Dendritic cell treated with granulocyte-macrophage colony-stimulating factor and Interleukin-4, amounts not matched to agents 40 ng/mL and 50 ng/mL, for 4 days (primary cell): ENCODE data around the gene CRMP1.

ENCODE experiments used
- H3K27ac Mint-ChIP-seq: one replicate; pipeline ENCODE4 v1.8.0; 2022; ENCODE audit warnings: mild to moderate bottlenecking, mixed read lengths
- H3K27me3 Mint-ChIP-seq: one replicate; pipeline ENCODE4 v1.8.0; 2022; ENCODE audit warnings: mild to moderate bottlenecking, mixed read lengths
- H3K36me3 Mint-ChIP-seq: one replicate; pipeline ENCODE4 v1.8.0; 2022; ENCODE audit warnings: low read depth, mixed read lengths
- H3K4me1 Mint-ChIP-seq: one replicate; pipeline ENCODE4 v1.8.0; 2022; ENCODE audit warnings: low read depth, mixed read lengths
- H3K4me3 Mint-ChIP-seq: one replicate; pipeline ENCODE4 v1.8.0; 2022; ENCODE audit warnings: mild to moderate bottlenecking, moderate library complexity, mixed read lengths
- H3K9me3 Mint-ChIP-seq: one replicate; pipeline ENCODE4 v1.8.0; 2022; ENCODE audit warnings: mixed read lengths
- intact Hi-C: fragments of 100-400 bp; cut with micrococcal nuclease; formaldehyde crosslinking; loops from one replicate; pipeline ENCODE4 v1.15.0; 2022

Gene CRMP1

DNA sequence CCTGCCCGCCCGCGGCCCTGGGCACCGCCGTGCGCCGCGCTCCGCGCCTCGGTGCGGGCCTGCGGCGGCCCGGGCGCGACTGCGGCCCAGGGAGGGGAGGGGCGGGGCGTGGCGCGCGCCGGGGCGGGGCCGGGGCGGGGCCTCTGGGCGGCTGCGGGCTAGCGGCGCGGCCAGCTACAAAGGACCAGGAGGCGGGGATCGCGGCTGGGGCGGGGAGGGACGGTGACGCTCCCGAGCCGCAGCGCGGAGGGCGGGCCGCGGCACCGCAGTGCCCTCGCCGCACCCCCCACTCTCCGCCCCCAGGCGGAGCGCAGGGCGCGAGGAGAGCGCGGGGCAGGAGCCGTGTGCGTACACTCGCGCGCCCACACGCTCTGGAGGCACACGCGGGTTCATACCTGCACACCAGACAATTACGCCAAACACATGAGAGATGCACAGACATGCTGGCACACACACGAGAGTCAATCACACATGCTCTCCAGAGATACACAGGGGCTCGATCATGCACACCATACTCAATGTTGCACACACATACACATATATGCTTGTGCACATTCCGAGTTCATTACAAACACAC is at the start of gene CRMP1:
Gene CRMP1, minus strand, starts transcription at position 83 of the 577 bp plus-strand sequence. CDS start 117 bp downstream, outside the sequence.
- H3K36me3 Mint-ChIP-seq, result no peaks in the 10 kb centered on the region
- H3K27ac Mint-ChIP-seq, result no peak within 1 kb of the TSS
- H3K27me3 Mint-ChIP-seq, result peaks cover 64% of the 10 kb centered on the region
- intact Hi-C loops, result no loop called here
- no peaks in the 10 kb centered on the region for H3K4me1 Mint-ChIP-seq
- H3K4me3 Mint-ChIP-seq, result no peak within 1 kb of the TSS
- H3K9me3 Mint-ChIP-seq, result no peaks in the 10 kb centered on the region

DNA sequence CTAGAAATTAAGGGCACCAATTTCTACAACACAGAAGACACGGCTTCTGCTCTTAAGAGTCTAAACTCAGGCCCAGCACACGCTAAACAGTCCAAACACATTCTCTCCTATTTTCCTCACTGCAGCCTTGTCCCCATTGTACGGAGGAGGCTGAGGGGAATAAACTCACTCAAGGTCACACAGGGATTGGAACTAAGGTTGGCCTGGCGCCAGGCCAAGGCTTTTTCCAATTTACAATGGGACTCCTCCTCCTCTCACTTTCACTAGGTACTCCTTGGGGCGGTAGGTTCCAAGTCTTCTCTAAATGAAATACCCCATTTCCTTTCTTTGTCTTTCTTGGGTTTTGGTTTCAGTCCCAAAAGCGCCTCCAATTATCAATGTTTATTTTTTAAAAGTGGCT is 48.7 kb upstream of the CRMP1 start:
- intact Hi-C loops, result no loop called here
- H3K36me3 Mint-ChIP-seq, result no peaks in the 10 kb centered on the region
- no peak overlapping the region for H3K27ac Mint-ChIP-seq
- H3K4me1 Mint-ChIP-seq, result no peaks in the 10 kb centered on the region
- no peak overlapping the region for H3K4me3 Mint-ChIP-seq
- peaks cover 6% of the 10 kb centered on the region for H3K9me3 Mint-ChIP-seq
- H3K27me3 Mint-ChIP-seq, result peaks cover 6% of the 10 kb centered on the region

DNA sequence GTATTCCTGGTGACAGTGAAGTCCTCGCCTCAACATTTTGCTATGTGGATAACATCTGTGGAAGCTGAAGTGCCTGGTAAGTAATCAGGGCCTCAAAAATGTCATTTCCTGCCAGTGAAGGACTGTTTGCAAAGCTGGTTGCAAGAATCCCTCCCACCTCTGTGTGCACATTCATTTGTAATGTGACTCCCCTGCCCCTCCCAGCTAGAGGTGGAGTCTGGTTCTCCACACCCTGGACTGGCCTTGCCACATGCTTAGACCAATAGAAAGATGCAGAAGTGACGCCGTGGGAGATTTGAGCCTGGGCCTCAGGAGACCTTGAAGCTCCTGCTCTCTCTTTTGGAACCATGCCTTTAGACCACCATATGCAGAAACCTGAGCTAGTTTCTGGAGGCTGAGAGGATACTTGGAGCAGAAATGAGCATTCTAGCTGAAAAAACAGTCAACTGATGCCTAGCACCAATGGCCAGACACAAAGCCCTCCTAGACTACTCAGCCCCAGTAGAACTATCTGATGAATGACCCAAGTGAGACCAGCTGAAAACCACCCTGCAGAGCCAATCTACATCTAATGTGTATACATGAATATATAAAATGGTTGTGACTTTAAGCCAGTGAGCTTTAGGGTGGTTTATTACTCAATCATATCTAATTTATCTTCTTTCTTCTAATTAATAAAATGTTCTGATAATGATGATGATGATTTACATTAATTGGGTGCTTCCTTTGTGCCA is 47.8 kb upstream of the CRMP1 start:
- Mint-ChIP-seq H3K27me3 (peaks cover 6% of the 10 kb centered on the region), H3K9me3 (no peaks in the 10 kb centered on the region), H3K4me1 (no peaks in the 10 kb centered on the region), H3K27ac (no peak overlapping the region), H3K36me3 (no peaks in the 10 kb centered on the region), H3K4me3 (no peak overlapping the region)
- intact Hi-C loops, result no loop called here

DNA sequence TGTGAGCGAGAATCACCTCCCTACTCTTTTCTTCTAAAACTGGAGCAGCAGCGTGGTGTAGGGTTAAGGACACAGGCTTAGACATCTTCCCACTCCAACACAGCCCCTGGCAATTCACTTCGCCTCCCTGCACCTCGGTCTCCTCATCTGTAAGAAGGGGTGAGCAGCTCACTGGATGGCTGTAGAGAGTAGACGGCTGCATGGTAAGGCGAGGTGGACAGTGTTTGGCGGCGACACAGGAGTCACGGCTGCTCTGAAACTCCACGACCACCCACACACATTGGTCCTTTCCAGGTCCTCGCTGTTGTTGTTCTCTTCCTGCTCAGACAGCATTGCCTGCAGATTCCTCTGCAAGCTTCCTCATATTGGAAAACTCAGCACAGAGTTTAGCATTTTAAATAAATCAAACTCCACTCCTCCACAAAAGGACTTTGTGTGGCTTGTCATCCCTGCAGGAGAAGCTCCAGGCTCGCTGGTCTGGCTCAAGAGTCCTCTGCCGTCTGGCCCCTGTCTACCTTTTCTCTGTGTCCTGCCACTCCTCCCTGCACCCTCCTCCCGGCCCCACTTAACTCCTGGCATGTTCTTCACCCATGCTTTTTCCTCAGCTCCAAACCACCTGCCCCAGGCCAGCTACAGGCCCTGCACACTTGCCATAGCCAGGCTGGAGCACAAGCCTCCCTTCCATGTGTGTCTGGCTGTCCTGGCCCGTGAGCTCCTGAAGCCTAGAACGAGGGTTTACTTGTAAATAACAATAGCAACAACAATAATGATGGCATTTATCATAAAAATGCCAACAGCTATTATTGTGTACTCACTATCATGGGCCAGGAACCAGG is 41.3 kb upstream of the CRMP1 start:
- no peaks in the 10 kb centered on the region for H3K4me1 Mint-ChIP-seq
- no peaks in the 10 kb centered on the region for H3K9me3 Mint-ChIP-seq
- intact Hi-C loops, result no loop called here
- H3K27ac Mint-ChIP-seq, result no peak overlapping the region
- no peaks in the 10 kb centered on the region for H3K36me3 Mint-ChIP-seq
- H3K27me3 Mint-ChIP-seq, result peaks cover 7% of the 10 kb centered on the region
- H3K4me3 Mint-ChIP-seq, result no peak overlapping the region

DNA sequence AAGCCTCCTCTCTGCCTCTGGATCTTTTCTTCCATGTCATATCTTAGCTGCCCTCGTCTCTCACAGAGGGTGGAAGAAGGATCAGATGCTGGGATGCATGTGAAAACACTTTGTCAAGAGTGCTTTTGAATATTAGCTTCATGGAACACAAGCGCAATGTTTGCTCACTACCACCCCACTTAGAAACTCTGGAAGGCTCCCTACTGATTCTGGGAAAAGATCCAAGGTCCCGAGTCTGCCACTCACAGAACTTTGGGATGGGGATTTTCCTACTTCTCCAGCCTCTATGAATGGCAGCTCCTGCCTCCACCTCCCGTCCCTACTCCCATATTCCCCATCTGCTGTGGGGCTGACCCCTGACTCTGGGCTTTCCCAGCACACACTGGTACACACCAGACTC is 40.2 kb upstream of the CRMP1 start:
- no peak overlapping the region for H3K4me3 Mint-ChIP-seq
- H3K27ac Mint-ChIP-seq, result no peak overlapping the region
- no peaks in the 10 kb centered on the region for H3K36me3 Mint-ChIP-seq
- no peaks in the 10 kb centered on the region for H3K4me1 Mint-ChIP-seq
- H3K9me3 Mint-ChIP-seq, result no peaks in the 10 kb centered on the region
- H3K27me3 Mint-ChIP-seq, result peaks cover 7% of the 10 kb centered on the region
- intact Hi-C loops, result no loop called here

DNA sequence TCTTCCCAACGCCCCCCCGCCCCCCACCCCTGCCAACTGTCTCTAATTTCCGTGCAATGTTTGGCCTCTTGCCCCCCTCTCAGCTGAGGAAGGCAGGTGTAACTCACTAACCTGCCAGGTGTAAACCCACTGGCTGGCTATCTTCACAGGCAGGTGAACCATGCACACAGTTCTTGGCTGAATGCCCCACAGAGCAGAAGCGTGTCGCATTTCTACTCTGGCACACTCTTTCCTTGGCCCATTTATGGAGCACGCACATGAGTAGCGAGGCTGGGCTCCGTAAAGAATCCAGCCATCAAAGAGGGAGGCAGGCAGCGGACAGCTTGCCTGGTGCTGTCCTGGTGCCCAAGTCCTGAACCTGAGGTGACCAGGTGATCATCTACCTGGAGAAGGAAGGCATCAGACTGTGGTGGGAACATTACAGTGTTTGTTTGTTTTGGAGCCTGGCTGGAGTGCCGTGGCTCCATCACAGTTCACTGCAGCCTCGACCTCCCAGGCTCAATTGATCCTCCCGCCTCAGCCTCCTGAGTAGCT is 39.2 kb upstream of the CRMP1 start:
- Mint-ChIP-seq H3K27ac (no peak overlapping the region), H3K27me3 (peaks cover 7% of the 10 kb centered on the region), H3K4me1 (no peaks in the 10 kb centered on the region), H3K36me3 (no peaks in the 10 kb centered on the region), H3K4me3 (no peak overlapping the region), H3K9me3 (no peaks in the 10 kb centered on the region)
- intact Hi-C loops, result no loop called here

DNA sequence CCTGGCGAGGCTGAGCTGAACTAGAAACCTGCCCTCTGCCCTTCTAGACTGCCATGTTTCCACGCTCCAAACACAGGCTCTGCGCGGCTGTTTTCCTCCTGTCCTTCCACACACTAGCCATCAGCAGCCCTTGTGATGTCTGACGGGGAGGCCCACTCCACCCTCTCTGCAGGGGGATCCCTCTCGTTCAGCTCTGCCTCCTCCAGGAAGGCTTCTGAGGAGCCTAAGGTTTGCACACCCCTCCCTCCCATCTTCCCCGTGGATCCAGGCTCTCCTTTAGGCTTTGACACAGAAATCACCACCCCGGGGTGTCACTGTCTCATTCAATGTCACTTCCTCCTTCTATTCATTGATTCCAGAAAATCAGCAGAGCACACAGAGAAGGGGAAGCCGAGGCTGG is 38.6 kb upstream of the CRMP1 start:
- H3K4me1 Mint-ChIP-seq, result no peaks in the 10 kb centered on the region
- no peak overlapping the region for H3K27ac Mint-ChIP-seq
- intact Hi-C loops, result no loop called here
- H3K4me3 Mint-ChIP-seq, result no peak overlapping the region
- peaks cover 10% of the 10 kb centered on the region for H3K27me3 Mint-ChIP-seq
- H3K9me3 Mint-ChIP-seq, result no peaks in the 10 kb centered on the region
- no peaks in the 10 kb centered on the region for H3K36me3 Mint-ChIP-seq

DNA sequence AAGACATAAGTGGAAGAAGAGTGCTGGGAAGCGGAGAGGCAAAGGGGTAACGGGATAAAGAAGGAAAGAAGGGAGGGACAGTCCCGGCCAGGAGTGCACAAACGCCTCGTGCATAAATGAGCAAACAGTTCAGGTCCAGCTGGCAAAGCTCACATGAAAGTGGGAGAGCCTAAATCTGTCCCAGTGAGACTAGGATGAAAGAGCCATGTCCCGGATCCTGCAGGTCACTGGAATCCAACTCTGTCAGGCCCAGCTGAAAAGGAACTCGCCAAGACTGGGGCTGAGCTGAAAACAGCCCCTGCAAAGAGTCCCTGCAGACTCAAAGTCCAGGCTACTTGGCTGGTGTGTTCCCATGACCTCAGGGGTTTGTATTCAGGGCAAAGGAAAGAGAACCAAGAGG is 38.0 kb upstream of the CRMP1 start:
- H3K36me3 Mint-ChIP-seq, result no peaks in the 10 kb centered on the region
- no peak overlapping the region for H3K4me3 Mint-ChIP-seq
- intact Hi-C loops, result no loop called here
- H3K27me3 Mint-ChIP-seq, result peaks cover 10% of the 10 kb centered on the region
- no peak overlapping the region for H3K27ac Mint-ChIP-seq
- no peaks in the 10 kb centered on the region for H3K9me3 Mint-ChIP-seq
- no peaks in the 10 kb centered on the region for H3K4me1 Mint-ChIP-seq

DNA sequence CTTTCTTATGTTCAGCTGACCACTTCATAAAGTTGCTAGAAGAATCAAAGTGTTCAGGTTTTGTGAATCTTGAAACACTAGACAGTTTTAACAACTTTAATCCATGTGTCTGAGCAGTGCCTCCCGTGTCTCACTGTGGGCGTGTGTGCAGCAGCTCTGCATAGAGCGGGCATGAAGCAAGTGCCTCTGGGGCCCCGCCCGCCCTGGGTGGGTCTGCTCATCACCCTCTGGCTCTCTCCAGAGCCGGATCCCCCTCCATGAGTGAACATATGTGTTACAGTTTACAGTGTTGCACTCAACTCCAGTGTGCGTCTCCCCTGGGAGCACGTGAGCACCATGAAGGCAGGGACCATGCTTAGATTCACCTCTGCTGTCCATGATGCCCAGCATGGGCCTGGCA is 37.6 kb upstream of the CRMP1 start:
- Mint-ChIP-seq H3K9me3 (no peaks in the 10 kb centered on the region), H3K27me3 (peaks cover 10% of the 10 kb centered on the region), H3K4me1 (no peaks in the 10 kb centered on the region), H3K27ac (no peak overlapping the region), H3K4me3 (no peak overlapping the region), H3K36me3 (no peaks in the 10 kb centered on the region)
- intact Hi-C loops, result no loop called here

DNA sequence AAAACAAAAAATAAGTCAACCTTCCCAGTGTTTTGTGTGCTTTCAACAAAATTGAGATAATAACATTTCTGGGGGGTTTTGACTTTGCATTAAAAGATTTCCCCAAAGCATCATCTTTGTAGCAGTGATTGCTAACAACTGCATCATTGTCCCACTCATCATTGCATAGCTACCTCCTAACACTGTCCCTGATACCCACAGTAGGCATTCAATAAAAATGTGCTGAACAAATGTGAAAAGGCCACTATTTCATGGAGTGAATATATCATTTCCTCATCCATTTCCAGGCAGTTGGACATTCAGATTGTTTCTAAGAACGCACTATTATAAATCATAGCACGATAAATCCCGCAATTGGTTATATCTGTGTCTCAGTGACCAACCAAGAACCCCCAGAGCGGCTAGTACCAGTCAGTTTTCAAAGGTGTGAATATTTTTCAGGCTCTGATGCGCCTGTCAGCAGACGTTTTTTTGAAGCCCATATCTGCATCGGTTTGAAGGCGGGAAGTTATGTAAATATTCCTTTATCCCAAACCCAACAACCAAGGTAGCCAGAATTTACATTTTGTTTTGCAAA is 36.0 kb upstream of the CRMP1 start:
- H3K27me3 Mint-ChIP-seq, result peaks cover 8% of the 10 kb centered on the region
- intact Hi-C loops, result no loop called here
- H3K27ac Mint-ChIP-seq, result no peak overlapping the region
- H3K4me3 Mint-ChIP-seq, result no peak overlapping the region
- H3K36me3 Mint-ChIP-seq, result no peaks in the 10 kb centered on the region
- H3K4me1 Mint-ChIP-seq, result no peaks in the 10 kb centered on the region
- H3K9me3 Mint-ChIP-seq, result no peaks in the 10 kb centered on the region

DNA sequence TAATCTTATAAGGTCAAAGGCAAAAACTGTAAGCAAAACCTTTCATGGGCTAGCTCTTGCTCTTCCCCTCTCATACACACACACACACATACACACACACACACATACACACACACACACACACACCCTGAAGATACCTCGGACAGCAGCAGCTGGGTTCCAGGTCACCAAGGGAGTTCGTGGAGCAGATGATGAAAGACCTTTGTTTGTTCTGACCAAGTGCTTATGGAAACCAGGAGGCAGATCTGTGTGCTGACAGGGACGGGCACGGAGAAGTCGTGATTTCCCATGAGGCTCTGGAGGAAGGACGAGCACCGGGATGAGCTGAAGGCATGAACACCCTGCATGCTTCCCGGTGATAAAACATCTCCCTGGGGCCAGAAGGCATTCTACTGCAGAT is 35.4 kb upstream of the CRMP1 start:
- H3K36me3 Mint-ChIP-seq, result no peaks in the 10 kb centered on the region
- no peaks in the 10 kb centered on the region for H3K9me3 Mint-ChIP-seq
- peaks cover 4% of the 10 kb centered on the region for H3K27me3 Mint-ChIP-seq
- H3K4me1 Mint-ChIP-seq, result no peaks in the 10 kb centered on the region
- no peak overlapping the region for H3K27ac Mint-ChIP-seq
- intact Hi-C loops, result no loop called here
- H3K4me3 Mint-ChIP-seq, result no peak overlapping the region

DNA sequence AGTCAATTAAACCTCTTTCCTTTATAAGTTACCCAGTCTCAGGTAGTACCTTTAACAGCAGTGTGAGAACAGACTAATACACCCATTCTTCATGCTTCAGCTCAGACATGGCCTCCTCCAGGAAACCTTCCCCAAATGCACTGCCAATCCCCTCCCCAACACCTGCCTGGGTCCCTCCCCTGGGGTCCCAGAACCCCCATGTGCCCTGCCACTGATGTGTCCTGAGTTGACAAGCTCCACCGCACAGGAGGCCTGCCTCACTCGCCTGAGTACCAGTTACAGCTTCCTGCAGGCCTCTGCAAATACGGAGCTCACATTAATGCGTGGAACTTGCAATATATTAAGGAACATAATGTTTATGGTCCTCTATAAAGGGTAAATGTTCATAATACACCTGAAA is 34.9 kb upstream of the CRMP1 start:
- Mint-ChIP-seq H3K4me3 (no peak overlapping the region), H3K36me3 (no peaks in the 10 kb centered on the region), H3K27me3 (peaks cover 3% of the 10 kb centered on the region), H3K27ac (no peak overlapping the region), H3K4me1 (no peaks in the 10 kb centered on the region), H3K9me3 (no peaks in the 10 kb centered on the region)
- intact Hi-C loops, result no loop called here

DNA sequence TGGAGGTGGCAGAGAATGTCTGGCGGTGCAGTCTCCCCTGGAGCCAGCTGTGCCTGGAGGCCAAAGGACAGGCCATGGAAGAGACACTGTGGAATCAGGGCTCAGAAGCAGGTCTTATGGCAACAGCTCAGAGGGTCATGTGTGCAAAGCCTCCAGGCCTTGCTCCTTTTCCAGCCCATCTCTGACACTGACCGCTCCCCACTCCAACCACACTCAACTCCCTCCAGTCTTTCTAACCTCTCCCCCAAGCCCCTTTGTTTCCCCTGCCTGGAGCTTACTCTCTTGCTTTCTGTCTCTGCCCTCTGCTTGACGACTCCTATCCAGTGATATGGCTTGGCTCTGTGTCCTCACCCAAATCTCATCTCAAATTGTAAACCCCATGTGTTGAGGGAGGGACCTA is 34.2 kb upstream of the CRMP1 start:
- H3K4me1 Mint-ChIP-seq, result no peaks in the 10 kb centered on the region
- H3K9me3 Mint-ChIP-seq, result no peaks in the 10 kb centered on the region
- no peaks in the 10 kb centered on the region for H3K36me3 Mint-ChIP-seq
- H3K27ac Mint-ChIP-seq, result no peak overlapping the region
- no peak overlapping the region for H3K4me3 Mint-ChIP-seq
- intact Hi-C loops, result no loop called here
- H3K27me3 Mint-ChIP-seq, result peaks cover 3% of the 10 kb centered on the region

DNA sequence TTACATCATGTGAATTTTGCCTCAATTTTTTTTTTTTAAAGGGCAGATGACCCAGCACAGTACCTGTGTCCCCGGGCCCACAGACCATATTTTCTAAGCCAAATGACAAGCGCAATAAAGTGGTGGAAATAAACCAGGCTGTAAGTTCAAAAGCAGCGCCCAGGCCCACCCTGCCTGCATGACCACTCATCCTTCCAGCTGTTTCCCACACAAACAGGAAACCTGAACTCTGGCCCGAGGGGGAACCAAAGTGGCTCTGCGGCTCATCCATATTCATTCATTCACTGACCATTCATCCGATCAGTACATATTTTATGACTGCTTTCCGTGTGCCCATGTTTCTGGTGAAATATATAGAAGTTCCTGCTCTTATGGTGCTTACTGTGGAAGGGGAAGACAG is 33.7 kb upstream of the CRMP1 start:
- Mint-ChIP-seq H3K27ac (no peak overlapping the region), H3K4me3 (no peak overlapping the region), H3K36me3 (no peaks in the 10 kb centered on the region), H3K9me3 (no peaks in the 10 kb centered on the region), H3K27me3 (peaks cover 3% of the 10 kb centered on the region), H3K4me1 (no peaks in the 10 kb centered on the region)
- intact Hi-C loops, result no loop called here
